Esophagus muscularis mucosa (tissue), 4 donors: ENCODE results near the gene ADORA2A. TPM values are rescaled to one million over a fixed set of nuclear protein-coding genes. Genes with fewer than 3 reads are reported as not detected.
"Not testable (repeated sequence)": the region's sequence is repeated elsewhere in the genome, so short reads cannot be mapped to it uniquely, and the experiment has no call there.

Experiments used
- DNase-seq: peaks from one replicate; pipeline ENCODE4 v3.0.0-alpha.2; 2017; ENCODE audit errors: extremely low spot score
- H3K27ac ChIP-seq, 4 donors: fragments of 200-600 bp; sonication (generic); replicated peaks in 1 of 4; 1 replicate in 3 of 4; 2 replicates in 1 of 4; pipeline ENCODE4 v1.5.1; 2016 to 2019; ENCODE audit warnings: mild to moderate bottlenecking in 1 of 4
- H3K27me3 ChIP-seq, 4 donors: fragments of 200-600 bp; sonication (generic); one replicate each; pipeline versions ENCODE4 v1.5.1 to v1.6.0; 2016 to 2019
- H3K36me3 ChIP-seq, 4 donors: fragments of 200-600 bp; sonication (generic); one replicate each; pipeline ENCODE4 v1.5.1; 2016 to 2019
- H3K4me1 ChIP-seq, 4 donors: fragments of 200-600 bp; sonication (generic); one replicate each; pipeline ENCODE4 v1.5.1; 2016 to 2019
- H3K4me3 ChIP-seq, 4 donors: fragments of 200-600 bp; sonication (generic); 1 replicate in 2 of 4; 2 replicates in 2 of 4; pipeline ENCODE4 v1.5.1; 2016 to 2019; ENCODE audit warnings: mild to moderate bottlenecking in 4 of 4, moderate library complexity in 1 of 4
- H3K9me3 ChIP-seq, 4 donors: fragments of 200-600 bp; sonication (generic); 1 replicate in 3 of 4; 2 replicates in 1 of 4; pipeline ENCODE4 v1.5.1; 2016 to 2019
- EP300 ChIP-seq: sonication (generic); formaldehyde crosslinking; IDR thresholded peaks from one replicate; pipeline ENCODE4 v1.6.1; 2017; ENCODE audit warnings: antibody characterized with exemption
- POLR2A ChIP-seq: fragments of 450-650 bp; IDR thresholded peaks from one replicate; pipeline ENCODE4 v1.6.1; 2017; ENCODE audit warnings: antibody characterized with exemption, moderate library complexity, mild to moderate bottlenecking, low read depth
- POLR2AphosphoS5 ChIP-seq, 2 donors: sonication (generic); formaldehyde crosslinking; IDR thresholded peaks; one replicate each; pipeline ENCODE4 v1.6.1; 2017; ENCODE audit warnings: antibody characterized with exemption in 2 of 2
- WGBS: methylation state at CpG from one replicate; pipeline ENCODE4 v1.1.5; 2018; 5-methylcytosine and 5-hydroxymethylcytosine counted together
- intact Hi-C: fragments of 100-400 bp; cut with DNase I; formaldehyde crosslinking; loops from one replicate; pipeline ENCODE4 v1.15.1; 2023
- total RNA-seq, 4 donors: library from RNA; depleted of rRNA; stranded (reverse); fragments of >200 nt; gene quantifications; one replicate each; pipeline versions ENCODE4 v1.1.0 to v1.2.1, GENCODE V29; 2016
- TF ChIP-seq, protein P1 (sequence below), 3 experiments: fragments of 200-600 bp in 2 of 3; fragments of 450-650 bp in 1 of 3; sonication (generic) in 2 of 3; IDR thresholded peaks; one replicate each; pipeline ENCODE4 v1.5.1; 2017 to 2019; ENCODE audit warnings: antibody characterized with exemption in 3 of 3, mild to moderate bottlenecking in 2 of 3, moderate library complexity in 1 of 3

ADORA2A gene
- total RNA-seq, 4 donors from 2014 or later = 3.3 to 7.5 (median 4.5) TPM

DNA sequence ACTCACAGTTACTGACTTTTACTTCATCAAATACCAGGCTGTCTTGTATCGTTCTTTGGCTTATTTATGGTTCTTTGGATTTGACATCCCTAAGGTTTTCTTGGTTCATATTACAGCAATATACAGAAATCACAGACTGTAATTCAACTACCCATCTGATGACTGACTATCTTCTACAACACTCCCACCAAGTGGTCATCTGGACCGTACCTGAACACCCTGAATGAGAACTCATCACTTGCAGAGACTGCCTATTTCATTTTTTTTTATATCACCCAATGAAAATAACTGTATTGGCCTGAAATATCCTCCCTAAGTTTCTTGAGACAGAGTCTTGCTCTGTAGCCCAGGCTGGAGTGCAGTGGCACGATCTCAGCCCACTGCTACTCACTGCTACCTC, 58.2 kb downstream of the ADORA2A start:
- no peak for DNase-seq
- Histone ChIP-seq H3K27ac (no peak overlapping the region), H3K4me1 (peaks cover 9 to 18% (median 15%) of the 10 kb centered on the region in 4 donors), H3K4me3 (no peak overlapping the region), H3K36me3 (no peaks in the 10 kb centered on the region), H3K9me3 (no peaks in the 10 kb centered on the region), H3K27me3 (peaks cover 0 to 3% (median 0%) of the 10 kb centered on the region in 4 donors)
- TF ChIP-seq, protein P1, sequence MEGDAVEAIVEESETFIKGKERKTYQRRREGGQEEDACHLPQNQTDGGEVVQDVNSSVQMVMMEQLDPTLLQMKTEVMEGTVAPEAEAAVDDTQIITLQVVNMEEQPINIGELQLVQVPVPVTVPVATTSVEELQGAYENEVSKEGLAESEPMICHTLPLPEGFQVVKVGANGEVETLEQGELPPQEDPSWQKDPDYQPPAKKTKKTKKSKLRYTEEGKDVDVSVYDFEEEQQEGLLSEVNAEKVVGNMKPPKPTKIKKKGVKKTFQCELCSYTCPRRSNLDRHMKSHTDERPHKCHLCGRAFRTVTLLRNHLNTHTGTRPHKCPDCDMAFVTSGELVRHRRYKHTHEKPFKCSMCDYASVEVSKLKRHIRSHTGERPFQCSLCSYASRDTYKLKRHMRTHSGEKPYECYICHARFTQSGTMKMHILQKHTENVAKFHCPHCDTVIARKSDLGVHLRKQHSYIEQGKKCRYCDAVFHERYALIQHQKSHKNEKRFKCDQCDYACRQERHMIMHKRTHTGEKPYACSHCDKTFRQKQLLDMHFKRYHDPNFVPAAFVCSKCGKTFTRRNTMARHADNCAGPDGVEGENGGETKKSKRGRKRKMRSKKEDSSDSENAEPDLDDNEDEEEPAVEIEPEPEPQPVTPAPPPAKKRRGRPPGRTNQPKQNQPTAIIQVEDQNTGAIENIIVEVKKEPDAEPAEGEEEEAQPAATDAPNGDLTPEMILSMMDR (IDR thresholded peaks at IDR 0.05) = peak in 2 of 3 experiments; percentile 17 to 20
- TF ChIP-seq POLR2A = no peak
- intact Hi-C loops = no loop called here
- WGBS = 60% methylated on average over 3 of the region's 3 CpGs

DNA sequence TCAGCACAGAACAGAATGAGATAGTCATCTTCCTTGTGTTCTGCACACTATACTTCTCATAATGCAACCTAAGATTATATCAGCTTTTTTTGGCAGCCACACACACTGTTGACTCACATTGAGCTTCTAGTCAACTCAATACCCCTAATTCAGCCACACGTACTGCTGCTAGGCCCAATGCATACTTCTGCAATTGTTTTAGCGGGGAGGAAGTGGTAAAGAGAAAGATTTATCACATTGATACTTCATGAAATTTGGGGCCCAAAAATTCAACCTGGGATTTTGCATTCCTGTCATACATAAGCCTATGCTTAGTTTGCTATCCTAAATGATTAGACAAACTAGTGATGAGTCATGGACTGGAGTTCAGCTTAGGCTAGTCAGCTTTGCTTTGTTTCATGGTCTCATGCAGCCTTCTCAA, 59.1 kb downstream of the ADORA2A start:
- H3K4me3 ChIP-seq = no peak overlapping the region
- intact Hi-C loops = no loop called here
- 78% methylated on average over 2 of the region's 2 CpGs for WGBS
- TF ChIP-seq, protein P1 (IDR thresholded peaks at IDR 0.05) = no peak
- TF ChIP-seq POLR2AphosphoS5 (IDR thresholded peaks at IDR 0.05) = no peak
- H3K27ac ChIP-seq = no peak overlapping the region
- no peak for DNase-seq
- no peaks in the 10 kb centered on the region for H3K9me3 ChIP-seq
- H3K4me1 ChIP-seq = peaks cover 9 to 16% (median 15%) of the 10 kb centered on the region in 4 donors
- H3K27me3 ChIP-seq = peaks cover 0 to 3% (median 0%) of the 10 kb centered on the region in 4 donors
- no peaks in the 10 kb centered on the region for H3K36me3 ChIP-seq

DNA sequence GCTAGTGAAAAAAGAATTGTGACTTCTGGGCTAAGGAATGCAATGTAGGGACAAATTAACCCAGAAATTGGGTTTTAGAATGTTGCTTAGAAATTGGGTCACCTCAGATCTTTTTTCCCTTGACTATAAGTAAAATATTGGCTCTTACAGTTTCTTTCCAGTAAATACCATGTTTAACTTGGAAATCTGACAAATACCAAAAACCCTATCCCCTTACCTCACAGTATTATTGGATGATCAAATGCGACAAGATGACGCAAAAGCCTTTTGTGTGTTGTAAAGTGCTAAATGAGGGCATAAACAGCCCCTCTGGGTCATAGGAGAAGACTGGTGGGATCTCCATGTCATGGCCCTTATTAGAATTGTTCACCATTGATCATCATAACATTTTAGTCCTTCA, 61.6 kb downstream of the ADORA2A start:
- Histone ChIP-seq H3K27me3 (peaks cover 0 to 10% (median 2%) of the 10 kb centered on the region in 4 donors), H3K9me3 (no peaks in the 10 kb centered on the region), H3K27ac (no peak overlapping the region), H3K4me1 (peaks cover 0 to under 1% (median under 1%) of the 10 kb centered on the region in 4 donors), H3K4me3 (no peak overlapping the region), H3K36me3 (no peaks in the 10 kb centered on the region)
- DNase-seq = no peak
- 50% methylated on average over 2 of the region's 2 CpGs for WGBS
- intact Hi-C loops = no loop called here
- no peak for TF ChIP-seq EP300
- TF ChIP-seq, protein P1 (IDR thresholded peaks at IDR 0.05) = no peak
- TF ChIP-seq POLR2AphosphoS5 (IDR thresholded peaks at IDR 0.05) = no peak
- no peak for TF ChIP-seq POLR2A

DNA sequence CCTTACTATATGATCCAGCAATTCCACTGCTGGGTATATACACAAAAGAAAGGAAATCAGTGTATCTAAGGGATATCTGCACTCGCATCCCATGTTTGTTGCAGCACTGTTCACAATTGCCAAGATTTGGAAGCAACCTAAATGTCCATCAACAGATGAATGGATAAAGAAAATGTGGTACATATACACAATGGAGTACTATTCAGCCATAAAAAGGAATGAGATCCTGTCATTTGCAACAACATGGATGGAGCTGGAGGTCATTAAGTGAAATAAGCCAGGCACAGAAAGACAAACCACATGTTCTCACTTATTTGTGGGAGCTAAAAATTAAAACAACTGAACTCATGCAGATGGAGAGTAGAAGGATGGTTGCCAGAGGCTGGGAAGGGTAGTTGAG, 62.0 kb downstream of the ADORA2A start:
- intact Hi-C loops = not testable (repeated sequence)

More for the DNA sequence above, 62.0 kb downstream of the ADORA2A start:
- peaks cover 3 to 14% (median 4%) of the 10 kb centered on the region in 4 donors for H3K27me3 ChIP-seq
- not testable (repeated sequence) for H3K36me3 ChIP-seq, DNase-seq, H3K27ac ChIP-seq, H3K9me3 ChIP-seq, H3K4me3 ChIP-seq, H3K4me1 ChIP-seq
- WGBS = 95% methylated on average over 1 of the region's 1 CpG

Other genes with a start within 250 kb of the ADORA2A start
- 1 to 10 TPM; 3.3 to 10.0 (median 4.2) TPM for gene SUSD2, start 246.1 kb upstream of the ADORA2A start, total RNA-seq
- 10 to 100 TPM; 15.4 to 59.2 (median 37.2) TPM for gene GGT5, start 182.5 kb upstream of the ADORA2A start, total RNA-seq
- 100 to 1,000 TPM in 2 of 4 donors, 10 to 100 TPM in 2; 63.6 to 116 (median 90.1) TPM for gene SPECC1L, start 156.8 kb upstream of the ADORA2A start, total RNA-seq
- under 1 TPM; 0.29 to 0.83 (median 0.33) TPM for gene UPB1, start 67.7 kb downstream of the ADORA2A start, total RNA-seq
- 100 to 1,000 TPM in 3 of 4 donors, 10 to 100 TPM in 1; 93.4 to 202 (median 160) TPM for gene GUCD1, start 127.5 kb downstream of the ADORA2A start, total RNA-seq
- 100 to 1,000 TPM in 1 of 4 donors, 10 to 100 TPM in 3; 63.8 to 110 (median 87.6) TPM for gene SNRPD3, start 128.4 kb downstream of the ADORA2A start, total RNA-seq
- 10 to 100 TPM; 11.3 to 22.1 (median 18.1) TPM for gene LRRC75B, start 165.5 kb downstream of the ADORA2A start, total RNA-seq
- 1 to 10 TPM; 2.1 to 5.0 (median 3.1) TPM for gene GGT1, start 175.6 kb downstream of the ADORA2A start, total RNA-seq